Neuronal stem cell (in vitro differentiated cells): ENCODE data around the gene PDE3B.
"Not testable (repeated sequence)": the region's sequence is repeated elsewhere in the genome, so short reads cannot be mapped to it uniquely, and the experiment has no call there.

Experiments
- DNase-seq: peaks from one replicate; pipeline ENCODE4 v3.0.0-alpha.2; 2013; ENCODE audit warnings: low spot score
- H2AFZ ChIP-seq: one replicate; pipeline ENCODE4 v1.6.1; 2013; ENCODE audit warnings: mild to moderate bottlenecking, low read length, inconsistent platforms
- H2AK5ac ChIP-seq: 2 replicates; pipeline ENCODE4 v1.6.1; 2013; ENCODE audit warnings: low read depth, mild to moderate bottlenecking, inconsistent platforms, low read length, moderate library complexity, mixed read lengths
- H2BK120ac ChIP-seq: 2 replicates; pipeline ENCODE4 v1.6.1; 2013; ENCODE audit warnings: low read depth, mild to moderate bottlenecking, inconsistent platforms, low read length, moderate library complexity, mixed read lengths
- H2BK12ac ChIP-seq: one replicate; pipeline ENCODE4 v1.6.1; 2013; ENCODE audit warnings: low read length, inconsistent platforms
- H2BK15ac ChIP-seq: 2 replicates; pipeline ENCODE4 v1.6.1; 2013; ENCODE audit warnings: mild to moderate bottlenecking, low read length, inconsistent platforms, mixed read lengths
- H2BK5ac ChIP-seq: one replicate; pipeline ENCODE4 v1.6.1; 2013; ENCODE audit warnings: inconsistent platforms, mild to moderate bottlenecking, low read length, moderate library complexity
- H3K14ac ChIP-seq: one replicate; pipeline ENCODE4 v1.6.1; 2013; ENCODE audit warnings: low read length, inconsistent platforms
- H3K18ac ChIP-seq: 2 replicates; pipeline ENCODE4 v1.6.1; 2013; ENCODE audit warnings: low read length, inconsistent platforms
- H3K23ac ChIP-seq: 2 replicates; pipeline ENCODE4 v1.6.1; 2013; ENCODE audit warnings: low read depth, mild to moderate bottlenecking, mixed read lengths, low read length, inconsistent platforms; ENCODE audit not compliant: poor library complexity
- H3K27ac ChIP-seq: replicated peaks from 3 replicates; pipeline ENCODE4 v1.5.1; 2013; ENCODE audit warnings: low read length, inconsistent platforms
- H3K27me3 ChIP-seq, 3 experiments: 2 replicates each; pipeline ENCODE4 v1.6.1; 2013; ENCODE audit warnings: low read length in 3 of 3, mild to moderate bottlenecking in 2 of 3, inconsistent platforms in 1 of 3, low read depth in 1 of 3, mixed read lengths in 1 of 3, moderate library complexity in 1 of 3; ENCODE audit not compliant: control insufficient read depth in 3 of 3, insufficient read depth in 3 of 3
- H3K36me3 ChIP-seq, 2 donors: replicated peaks in 1 of 2; 2 replicates each; pipeline ENCODE4 v1.6.1; 2013; ENCODE audit warnings: low read length in 2 of 2; ENCODE audit not compliant: control insufficient read depth in 2 of 2, insufficient read depth in 2 of 2
- H3K4ac ChIP-seq: 2 replicates; pipeline ENCODE4 v1.6.1; 2013; ENCODE audit warnings: inconsistent platforms, mild to moderate bottlenecking, low read length, moderate library complexity
- H3K4me1 ChIP-seq, 2 donors: 1 replicate in 1 of 2; 2 replicates in 1 of 2; pipeline ENCODE4 v1.6.1; 2013; ENCODE audit warnings: low read length in 2 of 2, low read depth in 1 of 2; ENCODE audit not compliant: control insufficient read depth in 2 of 2, insufficient read depth in 1 of 2
- H3K4me2 ChIP-seq: one replicate; pipeline ENCODE4 v1.6.1; 2013; ENCODE audit warnings: mild to moderate bottlenecking, low read length, inconsistent platforms; ENCODE audit not compliant: insufficient read depth, poor library complexity, severe bottlenecking
- H3K4me3 ChIP-seq, 2 donors: 2 replicates each; pipeline ENCODE4 v1.5.1; 2013; ENCODE audit warnings: low read length in 2 of 2, mild to moderate bottlenecking in 2 of 2, inconsistent platforms in 1 of 2, moderate library complexity in 1 of 2
- H3K79me1 ChIP-seq: one replicate; pipeline ENCODE4 v1.6.1; 2013; ENCODE audit warnings: low read depth, mild to moderate bottlenecking, inconsistent platforms, low read length, moderate library complexity
- H3K9ac ChIP-seq: one replicate; pipeline ENCODE4 v1.6.1; 2013; ENCODE audit warnings: mild to moderate bottlenecking, low read depth, low read length, inconsistent platforms; ENCODE audit not compliant: poor library complexity
- H3K9me3 ChIP-seq, 2 donors: replicated peaks in 1 of 2; 2 replicates each; pipeline versions ENCODE3 to v1.6.1; 2013; ENCODE audit warnings: low read length in 2 of 2, mild to moderate bottlenecking in 2 of 2, inconsistent platforms in 1 of 2, low read depth in 1 of 2, mixed read lengths in 1 of 2, moderate library complexity in 1 of 2; ENCODE audit not compliant: control insufficient read depth in 2 of 2, insufficient read depth in 1 of 2
- H4K8ac ChIP-seq: one replicate; pipeline ENCODE4 v1.6.1; 2013; ENCODE audit warnings: low read depth, mild to moderate bottlenecking, inconsistent platforms, low read length, moderate library complexity
- H4K91ac ChIP-seq: one replicate; pipeline ENCODE4 v1.6.1; 2013; ENCODE audit warnings: low read length, low read depth, mild to moderate bottlenecking, inconsistent platforms; ENCODE audit not compliant: poor library complexity
- WGBS, 2 donors: extraction: QIAGEN DNeasy Blood & Tissue Kit; methylation state at CpG; one replicate each; pipeline ENCODE4 v1.1.7; 2013; ENCODE audit warnings: missing lambda C conversion rate in 2 of 2, mixed read lengths in 1 of 2; ENCODE audit not compliant: insufficient read length in 2 of 2, insufficient replicate concordance in 1 of 2; ENCODE audit errors: extremely low coverage in 2 of 2; 5-methylcytosine and 5-hydroxymethylcytosine counted together

PDE3B gene

GRCh38 chr11:14677146-14677545 is 33.5 kb downstream of the PDE3B start:
- Histone ChIP-seq H3K4ac (no peak overlapping the region), H3K27ac (no peak overlapping the region), H2AFZ (no peak overlapping the region), H3K36me3 (no peaks in the 10 kb centered on the region), H3K79me1 (no peaks in the 10 kb centered on the region), H3K27me3 (no peaks in the 10 kb centered on the region), H3K18ac (no peak overlapping the region), H3K9ac (no peak overlapping the region), H2BK5ac (no peak overlapping the region), H4K91ac (no peak overlapping the region), H3K4me1 (no peaks in the 10 kb centered on the region), H2AK5ac (no peak overlapping the region), H3K9me3 (no peaks in the 10 kb centered on the region), H2BK120ac (no peak overlapping the region), H3K14ac (no peak overlapping the region), H3K23ac (no peak overlapping the region), H2BK15ac (no peak overlapping the region), H2BK12ac (no peak overlapping the region), H3K4me3 (no peak overlapping the region), H4K8ac (no peak overlapping the region), H3K4me2 (no peak overlapping the region)
- DNase-seq, result no peak
- WGBS, 2 donors, result no CpG with 5 or more reads among the region's 2 CpGs

- no peaks in the 10 kb centered on the region for H3K79me1 ChIP-seq
- WGBS, 2 donors, result no CpG with 5 or more reads among the region's 2 CpGs
Measured at GRCh38 chr11:14678350-14678749, 34.7 kb downstream of the PDE3B start.

GRCh38 chr11:14679662-14680061 is 36.1 kb downstream of the PDE3B start:
- H4K91ac ChIP-seq, result no peak overlapping the region
- no peaks in the 10 kb centered on the region for H3K79me1 ChIP-seq
- no peak overlapping the region for H2AK5ac ChIP-seq
- H2AFZ ChIP-seq, result no peak overlapping the region
- H3K36me3 ChIP-seq, result no peaks in the 10 kb centered on the region
- DNase-seq, result no peak
- H2BK15ac ChIP-seq, result no peak overlapping the region
- no peak overlapping the region for H3K4me2 ChIP-seq
- no peaks in the 10 kb centered on the region for H3K9me3 ChIP-seq
- no peak overlapping the region for H4K8ac ChIP-seq
- H3K4me3 ChIP-seq, result no peak overlapping the region
- H3K27me3 ChIP-seq, result no peaks in the 10 kb centered on the region
- no peak overlapping the region for H3K9ac ChIP-seq
- H3K4ac ChIP-seq, result no peak overlapping the region
- H3K27ac ChIP-seq, result no peak overlapping the region
- no peak overlapping the region for H3K14ac ChIP-seq
- no peak overlapping the region for H3K23ac ChIP-seq
- H3K4me1 ChIP-seq, result no peaks in the 10 kb centered on the region
- no peak overlapping the region for H2BK5ac ChIP-seq
- WGBS, 2 donors, result no CpG with 5 or more reads among the region's 3 CpGs
- no peak overlapping the region for H3K18ac ChIP-seq
- H2BK12ac ChIP-seq, result no peak overlapping the region
- H2BK120ac ChIP-seq, result no peak overlapping the region

More at GRCh38 chr11:14678350-14678749, 34.7 kb downstream of the PDE3B start:
- DNase-seq, result no peak
- Histone ChIP-seq H3K23ac (no peak overlapping the region), H3K36me3 (no peaks in the 10 kb centered on the region), H2BK5ac (no peak overlapping the region), H3K27me3 (no peaks in the 10 kb centered on the region), H3K4ac (no peak overlapping the region), H3K9ac (no peak overlapping the region), H4K8ac (no peak overlapping the region), H2BK120ac (no peak overlapping the region), H2AFZ (no peak overlapping the region), H3K4me1 (no peaks in the 10 kb centered on the region), H2BK12ac (no peak overlapping the region), H3K27ac (no peak overlapping the region), H3K4me3 (no peak overlapping the region), H2BK15ac (no peak overlapping the region), H4K91ac (no peak overlapping the region), H3K18ac (no peak overlapping the region), H3K9me3 (no peaks in the 10 kb centered on the region), H3K4me2 (no peak overlapping the region), H3K14ac (no peak overlapping the region), H2AK5ac (no peak overlapping the region)

GRCh38 chr11:14684234-14684915 is 40.8 kb downstream of the PDE3B start:
- WGBS, 2 donors, result no CpG with 5 or more reads among the region's 6 CpGs
- not testable (repeated sequence) for H3K36me3 ChIP-seq, H2BK120ac ChIP-seq, H3K18ac ChIP-seq, H3K79me1 ChIP-seq, H3K4me3 ChIP-seq, H4K91ac ChIP-seq, H2BK12ac ChIP-seq, H3K9me3 ChIP-seq, H2AK5ac ChIP-seq, H3K27me3 ChIP-seq, H2BK5ac ChIP-seq, H3K9ac ChIP-seq, H3K23ac ChIP-seq, H4K8ac ChIP-seq, H2AFZ ChIP-seq, H3K4me2 ChIP-seq, H3K27ac ChIP-seq, H3K4me1 ChIP-seq, H3K14ac ChIP-seq, DNase-seq, H3K4ac ChIP-seq, H2BK15ac ChIP-seq
